AG09319 (cell line): ENCODE results near the gene ASF1B.

Experiments used
- DNase-seq: peaks from one replicate; pipeline ENCODE4 v3.0.0-alpha.2; 2010; ENCODE audit warnings: low read depth; ENCODE audit errors: extremely low read depth
- CTCF ChIP-seq: IDR thresholded peaks from 2 replicates; pipeline ENCODE4 v1.5.1; 2011; ENCODE audit warnings: low read depth, mild to moderate bottlenecking, inconsistent platforms, low read length, moderate library complexity

Gene ASF1B

GRCh38 chr19:14158276-14159023, 22.1 kb upstream of the ASF1B start:
- no peak for DNase-seq
- TF ChIP-seq CTCF, result no peak

DNA sequence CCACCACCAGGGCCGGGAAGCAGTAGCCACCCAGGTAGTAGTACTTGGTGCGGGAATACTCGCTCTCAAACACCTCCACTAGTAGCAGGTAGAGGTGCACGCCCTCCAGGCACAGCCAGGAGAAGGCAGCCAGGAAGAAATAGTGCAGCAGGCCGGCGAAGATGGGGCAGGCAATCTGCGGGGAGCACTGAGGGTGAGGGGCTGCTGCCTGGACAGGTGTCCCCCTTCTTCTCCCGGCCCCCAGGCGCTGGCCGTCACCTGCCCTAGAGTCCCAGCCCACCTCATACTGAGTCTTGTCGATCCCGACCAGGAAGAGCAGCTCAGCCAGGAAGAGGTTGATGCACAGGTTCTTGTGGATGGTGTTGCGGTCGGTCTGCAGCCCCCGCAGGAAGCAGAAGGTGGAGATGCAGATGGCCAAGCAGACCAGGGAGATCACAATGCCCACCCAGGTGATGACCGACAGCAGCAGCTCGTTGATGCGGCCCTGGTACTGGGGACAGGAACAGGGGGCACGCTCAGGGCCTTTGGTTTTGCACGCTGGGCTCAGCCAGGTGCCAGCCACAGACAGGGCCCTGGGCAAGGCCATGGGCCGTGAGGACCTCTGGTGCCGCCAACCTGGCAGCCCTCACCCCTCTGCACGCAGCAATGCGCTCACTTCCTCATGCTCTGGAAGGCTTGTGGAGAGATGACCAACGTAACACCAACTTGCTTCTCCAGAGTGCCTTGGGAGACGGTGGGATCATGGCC, 20.8 kb upstream of the ASF1B start:
- no peak for TF ChIP-seq CTCF
- no peak for DNase-seq

GRCh38 chr19:14156122-14156521, 19.7 kb upstream of the ASF1B start:
- no peak for TF ChIP-seq CTCF
- no peak for DNase-seq

DNA sequence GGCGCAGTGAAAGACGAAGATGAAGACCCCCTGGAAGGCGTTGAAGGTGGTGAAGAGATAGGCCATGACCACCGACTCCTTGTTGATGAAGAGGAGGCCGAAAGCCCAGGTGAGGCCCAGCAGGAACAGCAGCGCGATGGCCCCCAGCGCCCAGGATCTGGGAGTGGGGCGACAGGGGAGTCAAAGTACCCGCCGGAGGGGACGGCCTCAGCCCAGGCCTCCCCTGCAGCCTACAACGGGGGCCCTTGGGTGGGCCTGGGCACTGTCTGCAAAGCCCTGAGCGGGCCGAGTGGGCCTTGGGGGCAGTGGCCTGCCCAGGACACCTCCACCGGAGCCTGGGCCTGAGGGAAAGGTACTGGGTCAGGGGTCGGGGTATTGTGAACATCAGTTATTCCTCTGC, 19.0 kb upstream of the ASF1B start:
- DNase-seq, result no peak
- no peak for TF ChIP-seq CTCF

DNA sequence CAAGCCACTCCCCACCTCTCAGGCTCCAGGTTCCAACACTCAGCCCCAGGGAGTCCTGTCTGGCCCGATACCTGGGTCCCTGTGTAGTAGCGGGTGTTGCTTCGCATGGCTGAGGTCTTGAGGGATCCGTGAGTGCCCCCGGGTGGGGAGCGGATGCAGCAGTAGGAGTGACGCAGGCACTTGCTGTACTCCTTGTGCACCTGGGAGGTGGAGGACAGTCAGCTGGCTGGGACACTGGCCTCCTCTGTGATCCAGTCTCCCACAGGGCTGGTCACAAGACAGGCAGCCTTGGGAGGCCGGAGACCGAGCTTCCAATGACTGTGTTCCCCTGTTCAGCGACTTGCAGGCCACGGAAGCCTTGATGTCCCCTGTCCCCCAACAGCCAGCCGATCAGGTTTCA, 16.3 kb upstream of the ASF1B start:
- DNase-seq, result no peak
- no peak for TF ChIP-seq CTCF

GRCh38 chr19:14150770-14151661, 14.6 kb upstream of the ASF1B start:
- no peak for TF ChIP-seq CTCF
- no peak for DNase-seq
